ENCODE data around the gene IGHMBP2. TPM values are rescaled to one million over a fixed set of nuclear protein-coding genes. Genes with fewer than 3 reads are reported as not detected.
"Not testable (repeated sequence)": the region's sequence is repeated elsewhere in the genome, so short reads cannot be mapped to it uniquely, and the experiment has no call there.

Gene IGHMBP2
- polyA plus RNA-seq, 1 donor from 2014 or later, result 9.5 TPM

- H3K4me2 ChIP-seq (ENCODE audit: low read length), result no peak overlapping the region
- no peak overlapping the region for H2AFZ ChIP-seq (ENCODE audit: low read depth, low read length)
- H3F3A ChIP-seq (ENCODE audit: insufficient read depth, low read length, poor library complexity, severe bottlenecking), result no peaks in the 10 kb centered on the region
- H4K20me1 ChIP-seq (ENCODE audit: insufficient read depth), result no peaks in the 10 kb centered on the region
- no peaks in the 10 kb centered on the region for H3K36me3 ChIP-seq (ENCODE audit: insufficient read depth, low read length)
- no peaks in the 10 kb centered on the region for H3K9me3 ChIP-seq (ENCODE audit: low read length)
- no peak overlapping the region for H3K9ac ChIP-seq (ENCODE audit: low read length)
- H3K27ac ChIP-seq (ENCODE audit: low read length), result no peak overlapping the region
- no peaks in the 10 kb centered on the region for H3K9me2 ChIP-seq (ENCODE audit: insufficient read depth, low read length)
- no peak overlapping the region for H3K4me3 ChIP-seq (ENCODE audit: low read length)
- H3K27me3 ChIP-seq (ENCODE audit: insufficient read depth, low read depth, low read length), result no peaks in the 10 kb centered on the region
- H3K79me2 ChIP-seq (replicated peaks; ENCODE audit: insufficient read depth, low read length), result no peaks in the 10 kb centered on the region
- TF ChIP-seq MXI1 (conservative IDR thresholded peaks at IDR 0.05; ENCODE audit: poor library complexity, severe bottlenecking), result no peak
- no peak for TF ChIP-seq TAF1 (IDR thresholded peaks at IDR 0.05; ENCODE audit: low read depth)
- TF ChIP-seq SMC3 (conservative IDR thresholded peaks at IDR 0.05; ENCODE audit: poor library complexity), result no peak
- TF ChIP-seq POLR2AphosphoS5 (IDR thresholded peaks at IDR 0.05), result no peak
- no peak for TF ChIP-seq RAD21 (conservative IDR thresholded peaks at IDR 0.05)
- TF ChIP-seq CTCF (IDR thresholded peaks at IDR 0.05; ENCODE audit: poor library complexity, severe bottlenecking), result no peak
- TF ChIP-seq REST (IDR thresholded peaks at IDR 0.05; ENCODE audit: borderline replicate concordance), result no peak
- no peak for TF ChIP-seq EZH2 (IDR thresholded peaks at IDR 0.05; ENCODE audit: borderline replicate concordance, insufficient read depth, low read length, poor library complexity, severe bottlenecking)
- TF ChIP-seq EP300 (conservative IDR thresholded peaks at IDR 0.05; ENCODE audit: poor library complexity, severe bottlenecking), result no peak
Observed at GRCh38 chr11:68970921-68971636, 67.4 kb downstream of the IGHMBP2 start.

GRCh38 chr11:68973219-68973618 is 69.5 kb downstream of the IGHMBP2 start:
- Histone ChIP-seq H4K20me1 (ENCODE audit: insufficient read depth) (no peaks in the 10 kb centered on the region), H2AFZ (ENCODE audit: low read depth, low read length) (no peak overlapping the region), H3K27ac (ENCODE audit: low read length) (no peak overlapping the region), H3K9me3 (ENCODE audit: low read length) (no peaks in the 10 kb centered on the region), H3K36me3 (ENCODE audit: insufficient read depth, low read length) (no peaks in the 10 kb centered on the region), H3K4me2 (ENCODE audit: low read length) (no peak overlapping the region), H3K79me2 (replicated peaks; ENCODE audit: insufficient read depth, low read length) (no peaks in the 10 kb centered on the region), H3K27me3 (ENCODE audit: insufficient read depth, low read depth, low read length) (no peaks in the 10 kb centered on the region), H3K4me3 (ENCODE audit: low read length) (no peak overlapping the region), H3K9ac (ENCODE audit: low read length) (no peak overlapping the region), H3K9me2 (ENCODE audit: insufficient read depth, low read length) (no peaks in the 10 kb centered on the region), H3F3A (ENCODE audit: insufficient read depth, low read length, poor library complexity, severe bottlenecking) (no peaks in the 10 kb centered on the region)
- TF ChIP-seq EZH2 (IDR thresholded peaks at IDR 0.05; ENCODE audit: borderline replicate concordance, insufficient read depth, low read length, poor library complexity, severe bottlenecking) (no peak), CTCF (IDR thresholded peaks at IDR 0.05; ENCODE audit: poor library complexity, severe bottlenecking) (no peak), MXI1 (conservative IDR thresholded peaks at IDR 0.05; ENCODE audit: poor library complexity, severe bottlenecking) (no peak), RAD21 (conservative IDR thresholded peaks at IDR 0.05) (no peak), POLR2AphosphoS5 (IDR thresholded peaks at IDR 0.05) (no peak), EP300 (conservative IDR thresholded peaks at IDR 0.05; ENCODE audit: poor library complexity, severe bottlenecking) (no peak), TAF1 (IDR thresholded peaks at IDR 0.05; ENCODE audit: low read depth) (no peak), SMC3 (conservative IDR thresholded peaks at IDR 0.05; ENCODE audit: poor library complexity) (no peak), REST (IDR thresholded peaks at IDR 0.05; ENCODE audit: borderline replicate concordance) (no peak)

GRCh38 chr11:68973706-68974105 is 70.0 kb downstream of the IGHMBP2 start:
- not testable (repeated sequence) for H3K9me2 ChIP-seq (ENCODE audit: insufficient read depth, low read length); H3K4me3 ChIP-seq (ENCODE audit: low read length); H3K9me3 ChIP-seq (ENCODE audit: low read length); H3K79me2 ChIP-seq (replicated peaks; ENCODE audit: insufficient read depth, low read length); H3K36me3 ChIP-seq (ENCODE audit: insufficient read depth, low read length); H2AFZ ChIP-seq (ENCODE audit: low read depth, low read length); H3K9ac ChIP-seq (ENCODE audit: low read length); H3F3A ChIP-seq (ENCODE audit: insufficient read depth, low read length, poor library complexity, severe bottlenecking); H3K27ac ChIP-seq (ENCODE audit: low read length); H4K20me1 ChIP-seq (ENCODE audit: insufficient read depth); H3K4me2 ChIP-seq (ENCODE audit: low read length); H3K27me3 ChIP-seq (ENCODE audit: insufficient read depth, low read depth, low read length)

Data from neural cell (in vitro differentiated cells).